ENCODE data around the gene GRAP. TPM values are rescaled to one million over a fixed set of nuclear protein-coding genes. Genes with fewer than 3 reads are reported as not detected.

Gene GRAP
- total and polyA plus RNA-seq, 10 of the 15 experiments (the other 5 are each of a cell fraction or from before 2014, with no cell fraction given): 0.58 to 78.3 (median 36.6) TPM

DNA sequence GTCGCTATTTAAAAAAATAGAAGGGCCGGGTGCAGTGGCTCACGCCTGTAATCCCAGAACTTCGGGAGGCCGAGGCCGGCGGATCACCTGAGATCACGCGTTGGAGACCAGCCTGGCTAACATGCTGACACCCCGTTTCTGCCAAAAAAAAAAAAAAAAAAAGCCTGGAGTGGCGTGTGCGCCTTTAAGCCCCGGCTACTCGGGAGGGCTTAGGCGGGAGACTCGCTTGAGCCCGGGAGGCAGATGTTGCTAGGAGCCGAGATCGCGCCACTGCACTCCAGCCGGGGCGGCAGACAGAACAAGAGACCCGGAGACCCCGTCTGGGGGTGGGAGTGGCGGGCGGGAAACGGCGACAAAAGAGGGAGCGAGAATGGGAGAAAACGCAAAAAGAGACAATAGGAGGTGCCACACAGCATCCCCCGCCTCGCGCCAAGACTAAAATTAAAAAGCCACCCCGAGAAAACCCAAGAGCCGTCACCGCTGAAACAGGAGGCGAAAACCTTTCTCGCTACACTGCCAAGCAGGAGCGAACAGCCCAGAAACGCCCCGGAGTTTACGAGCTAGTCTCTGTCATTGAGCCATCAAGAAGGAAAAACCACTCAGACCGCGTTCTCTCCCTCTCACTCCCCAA is 16.7 kb upstream of the GRAP start (continued):
- TF ChIP-seq, protein P1, sequence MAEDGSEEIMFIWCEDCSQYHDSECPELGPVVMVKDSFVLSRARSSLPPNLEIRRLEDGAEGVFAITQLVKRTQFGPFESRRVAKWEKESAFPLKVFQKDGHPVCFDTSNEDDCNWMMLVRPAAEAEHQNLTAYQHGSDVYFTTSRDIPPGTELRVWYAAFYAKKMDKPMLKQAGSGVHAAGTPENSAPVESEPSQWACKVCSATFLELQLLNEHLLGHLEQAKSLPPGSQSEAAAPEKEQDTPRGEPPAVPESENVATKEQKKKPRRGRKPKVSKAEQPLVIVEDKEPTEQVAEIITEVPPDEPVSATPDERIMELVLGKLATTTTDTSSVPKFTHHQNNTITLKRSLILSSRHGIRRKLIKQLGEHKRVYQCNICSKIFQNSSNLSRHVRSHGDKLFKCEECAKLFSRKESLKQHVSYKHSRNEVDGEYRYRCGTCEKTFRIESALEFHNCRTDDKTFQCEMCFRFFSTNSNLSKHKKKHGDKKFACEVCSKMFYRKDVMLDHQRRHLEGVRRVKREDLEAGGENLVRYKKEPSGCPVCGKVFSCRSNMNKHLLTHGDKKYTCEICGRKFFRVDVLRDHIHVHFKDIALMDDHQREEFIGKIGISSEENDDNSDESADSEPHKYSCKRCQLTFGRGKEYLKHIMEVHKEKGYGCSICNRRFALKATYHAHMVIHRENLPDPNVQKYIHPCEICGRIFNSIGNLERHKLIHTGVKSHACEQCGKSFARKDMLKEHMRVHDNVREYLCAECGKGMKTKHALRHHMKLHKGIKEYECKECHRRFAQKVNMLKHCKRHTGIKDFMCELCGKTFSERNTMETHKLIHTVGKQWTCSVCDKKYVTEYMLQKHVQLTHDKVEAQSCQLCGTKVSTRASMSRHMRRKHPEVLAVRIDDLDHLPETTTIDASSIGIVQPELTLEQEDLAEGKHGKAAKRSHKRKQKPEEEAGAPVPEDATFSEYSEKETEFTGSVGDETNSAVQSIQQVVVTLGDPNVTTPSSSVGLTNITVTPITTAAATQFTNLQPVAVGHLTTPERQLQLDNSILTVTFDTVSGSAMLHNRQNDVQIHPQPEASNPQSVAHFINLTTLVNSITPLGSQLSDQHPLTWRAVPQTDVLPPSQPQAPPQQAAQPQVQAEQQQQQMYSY (CRISPR knock-in tag; IDR thresholded peaks at IDR 0.05): peak; percentile 99
- TF ChIP-seq RAD51 (IDR thresholded peaks at IDR 0.05): peak; percentile 20; the same call in 1 of the 2 replicates
- TF ChIP-seq, protein P2, sequence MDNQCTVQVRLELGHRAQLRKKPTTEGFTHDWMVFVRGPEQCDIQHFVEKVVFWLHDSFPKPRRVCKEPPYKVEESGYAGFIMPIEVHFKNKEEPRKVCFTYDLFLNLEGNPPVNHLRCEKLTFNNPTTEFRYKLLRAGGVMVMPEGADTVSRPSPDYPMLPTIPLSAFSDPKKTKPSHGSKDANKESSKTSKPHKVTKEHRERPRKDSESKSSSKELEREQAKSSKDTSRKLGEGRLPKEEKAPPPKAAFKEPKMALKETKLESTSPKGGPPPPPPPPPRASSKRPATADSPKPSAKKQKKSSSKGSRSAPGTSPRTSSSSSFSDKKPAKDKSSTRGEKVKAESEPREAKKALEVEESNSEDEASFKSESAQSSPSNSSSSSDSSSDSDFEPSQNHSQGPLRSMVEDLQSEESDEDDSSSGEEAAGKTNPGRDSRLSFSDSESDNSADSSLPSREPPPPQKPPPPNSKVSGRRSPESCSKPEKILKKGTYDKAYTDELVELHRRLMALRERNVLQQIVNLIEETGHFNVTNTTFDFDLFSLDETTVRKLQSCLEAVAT (IDR thresholded peaks at IDR 0.05): peak; percentile 94
- TF ChIP-seq EGR1 (IDR thresholded peaks at IDR 0.05; ENCODE audit: borderline replicate concordance in 1 of 2, low read depth in 2 of 2, low read length in 2 of 2): peak in 1 of 2 experiments; percentile 31; a peak in 1 of 3 replicates
- TF ChIP-seq NR2C1 (IDR thresholded peaks at IDR 0.05): peak; percentile 44
- TF ChIP-seq, protein P3, sequence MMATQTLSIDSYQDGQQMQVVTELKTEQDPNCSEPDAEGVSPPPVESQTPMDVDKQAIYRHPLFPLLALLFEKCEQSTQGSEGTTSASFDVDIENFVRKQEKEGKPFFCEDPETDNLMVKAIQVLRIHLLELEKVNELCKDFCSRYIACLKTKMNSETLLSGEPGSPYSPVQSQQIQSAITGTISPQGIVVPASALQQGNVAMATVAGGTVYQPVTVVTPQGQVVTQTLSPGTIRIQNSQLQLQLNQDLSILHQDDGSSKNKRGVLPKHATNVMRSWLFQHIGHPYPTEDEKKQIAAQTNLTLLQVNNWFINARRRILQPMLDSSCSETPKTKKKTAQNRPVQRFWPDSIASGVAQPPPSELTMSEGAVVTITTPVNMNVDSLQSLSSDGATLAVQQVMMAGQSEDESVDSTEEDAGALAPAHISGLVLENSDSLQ (IDR thresholded peaks at IDR 0.05): peak; percentile 74
- TF ChIP-seq SMAD5 (IDR thresholded peaks at IDR 0.05; ENCODE audit: low read depth): peak; percentile 97
- TF ChIP-seq BCL11A (IDR thresholded peaks at IDR 0.05; ENCODE audit: low read depth, low read length): peak; percentile 53; the same call in 1 of the 2 replicates
- TF ChIP-seq ATF7 (IDR thresholded peaks at IDR 0.05; ENCODE audit: low read depth): peak; percentile 66; the same call in 1 of the 2 replicates
- TF ChIP-seq CBFB (IDR thresholded peaks at IDR 0.05; ENCODE audit: low read depth): peak; percentile 97
- TF ChIP-seq KLF5 (IDR thresholded peaks at IDR 0.05; ENCODE audit: partially characterized antibody): peak; percentile 83
- TF ChIP-seq POU2F2 (IDR thresholded peaks at IDR 0.05; ENCODE audit: borderline replicate concordance, low read depth, low read length): peak; percentile 84
- peak; percentile 100 for TF ChIP-seq BACH1 (IDR thresholded peaks at IDR 0.05; ENCODE audit: borderline replicate concordance)
- peak; percentile 63; the same call in 1 of the 2 replicates for TF ChIP-seq POLR2AphosphoS5 (IDR thresholded peaks at IDR 0.05; ENCODE audit: low read length)
- peak; percentile 98 for TF ChIP-seq ZBED1 (IDR thresholded peaks at IDR 0.05; ENCODE audit: borderline replicate concordance)
- peak; percentile 56; the same call in 1 of the 2 replicates for TF ChIP-seq YY1 (IDR thresholded peaks at IDR 0.05; ENCODE audit: low read depth, low read length)
- TF ChIP-seq, protein P4, sequence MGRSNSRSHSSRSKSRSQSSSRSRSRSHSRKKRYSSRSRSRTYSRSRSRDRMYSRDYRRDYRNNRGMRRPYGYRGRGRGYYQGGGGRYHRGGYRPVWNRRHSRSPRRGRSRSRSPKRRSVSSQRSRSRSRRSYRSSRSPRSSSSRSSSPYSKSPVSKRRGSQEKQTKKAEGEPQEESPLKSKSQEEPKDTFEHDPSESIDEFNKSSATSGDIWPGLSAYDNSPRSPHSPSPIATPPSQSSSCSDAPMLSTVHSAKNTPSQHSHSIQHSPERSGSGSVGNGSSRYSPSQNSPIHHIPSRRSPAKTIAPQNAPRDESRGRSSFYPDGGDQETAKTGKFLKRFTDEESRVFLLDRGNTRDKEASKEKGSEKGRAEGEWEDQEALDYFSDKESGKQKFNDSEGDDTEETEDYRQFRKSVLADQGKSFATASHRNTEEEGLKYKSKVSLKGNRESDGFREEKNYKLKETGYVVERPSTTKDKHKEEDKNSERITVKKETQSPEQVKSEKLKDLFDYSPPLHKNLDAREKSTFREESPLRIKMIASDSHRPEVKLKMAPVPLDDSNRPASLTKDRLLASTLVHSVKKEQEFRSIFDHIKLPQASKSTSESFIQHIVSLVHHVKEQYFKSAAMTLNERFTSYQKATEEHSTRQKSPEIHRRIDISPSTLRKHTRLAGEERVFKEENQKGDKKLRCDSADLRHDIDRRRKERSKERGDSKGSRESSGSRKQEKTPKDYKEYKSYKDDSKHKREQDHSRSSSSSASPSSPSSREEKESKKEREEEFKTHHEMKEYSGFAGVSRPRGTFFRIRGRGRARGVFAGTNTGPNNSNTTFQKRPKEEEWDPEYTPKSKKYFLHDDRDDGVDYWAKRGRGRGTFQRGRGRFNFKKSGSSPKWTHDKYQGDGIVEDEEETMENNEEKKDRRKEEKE (IDR thresholded peaks at IDR 0.05): peak; percentile 81
- TF ChIP-seq RUNX3 (IDR thresholded peaks at IDR 0.05; ENCODE audit: low read length): 0 out of 2 replicates have a peak, but pooled peaks have one; percentile 22
- TF ChIP-seq FOXM1 (IDR thresholded peaks at IDR 0.05; ENCODE audit: low read depth, low read length): 0 out of 2 replicates have a peak, but pooled peaks have one; percentile 29
